WERI-Rb-1 (cell line): ENCODE data around the gene FBN3.
A peak's percentile ranks its signal among the peaks of the same experiment; 100 is the strongest.

Source experiments
- DNase-seq: peaks from one replicate; pipeline ENCODE4 v3.0.0-alpha.2; 2020
- H3K27ac ChIP-seq: fragments of 250-450 bp; sonication (Bioruptor Pico); 2 replicates; pipeline ENCODE4 v1.5.1; 2020; ENCODE audit warnings: mild to moderate bottlenecking, moderate library complexity
- H3K27me3 ChIP-seq: fragments of 250-450 bp; sonication (Bioruptor Pico); 2 replicates; pipeline ENCODE4 v1.5.1; 2021; ENCODE audit warnings: mild to moderate bottlenecking, low read depth, moderate library complexity; ENCODE audit not compliant: insufficient read depth, severe bottlenecking
- H3K36me3 ChIP-seq: fragments of 250-450 bp; sonication (Bioruptor Pico); 2 replicates; pipeline ENCODE4 v1.5.1; 2020; ENCODE audit warnings: mild to moderate bottlenecking, moderate library complexity
- H3K4me3 ChIP-seq: 2 replicates; pipeline ENCODE4 v1.5.1; 2011; ENCODE audit warnings: low read depth, mild to moderate bottlenecking, control low read depth, low read length
- H3K9me3 ChIP-seq: fragments of 250-450 bp; sonication (Bioruptor Pico); 2 replicates; pipeline ENCODE4 v1.5.1; 2021; ENCODE audit warnings: mild to moderate bottlenecking, moderate library complexity; ENCODE audit not compliant: severe bottlenecking
- TF ChIP-seq, protein P1 (sequence below): IDR thresholded peaks from 2 replicates; pipeline ENCODE4 v1.5.1; 2011; ENCODE audit warnings: low read depth, mild to moderate bottlenecking, control low read depth, inconsistent platforms, low read length

FBN3 gene

DNA sequence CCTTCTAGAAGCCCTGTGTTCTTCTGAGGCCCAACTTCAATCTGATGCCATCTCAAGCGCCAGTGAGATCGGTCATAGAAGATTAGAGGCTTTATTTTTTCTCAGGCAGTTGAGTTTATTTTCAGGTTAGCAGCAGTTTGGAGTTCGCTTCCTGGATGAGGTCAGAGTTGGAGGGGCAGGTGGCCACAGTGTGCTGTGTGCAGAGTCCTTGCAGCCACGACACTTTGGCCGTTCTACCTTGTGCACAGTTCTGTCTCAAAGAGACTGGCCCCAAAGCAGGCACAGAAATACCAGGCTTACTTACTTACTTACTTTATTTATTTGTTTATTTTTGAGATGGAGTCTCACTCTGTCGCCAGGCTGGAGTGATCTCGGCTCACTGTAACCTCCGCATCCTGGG, 128.0 kb downstream of the FBN3 start:
- H3K9me3 ChIP-seq = no peaks in the 10 kb centered on the region
- no peak overlapping the region for H3K27ac ChIP-seq
- no peaks in the 10 kb centered on the region for H3K36me3 ChIP-seq
- TF ChIP-seq, protein P1, sequence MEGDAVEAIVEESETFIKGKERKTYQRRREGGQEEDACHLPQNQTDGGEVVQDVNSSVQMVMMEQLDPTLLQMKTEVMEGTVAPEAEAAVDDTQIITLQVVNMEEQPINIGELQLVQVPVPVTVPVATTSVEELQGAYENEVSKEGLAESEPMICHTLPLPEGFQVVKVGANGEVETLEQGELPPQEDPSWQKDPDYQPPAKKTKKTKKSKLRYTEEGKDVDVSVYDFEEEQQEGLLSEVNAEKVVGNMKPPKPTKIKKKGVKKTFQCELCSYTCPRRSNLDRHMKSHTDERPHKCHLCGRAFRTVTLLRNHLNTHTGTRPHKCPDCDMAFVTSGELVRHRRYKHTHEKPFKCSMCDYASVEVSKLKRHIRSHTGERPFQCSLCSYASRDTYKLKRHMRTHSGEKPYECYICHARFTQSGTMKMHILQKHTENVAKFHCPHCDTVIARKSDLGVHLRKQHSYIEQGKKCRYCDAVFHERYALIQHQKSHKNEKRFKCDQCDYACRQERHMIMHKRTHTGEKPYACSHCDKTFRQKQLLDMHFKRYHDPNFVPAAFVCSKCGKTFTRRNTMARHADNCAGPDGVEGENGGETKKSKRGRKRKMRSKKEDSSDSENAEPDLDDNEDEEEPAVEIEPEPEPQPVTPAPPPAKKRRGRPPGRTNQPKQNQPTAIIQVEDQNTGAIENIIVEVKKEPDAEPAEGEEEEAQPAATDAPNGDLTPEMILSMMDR = no peak
- H3K27me3 ChIP-seq = no peaks in the 10 kb centered on the region
- DNase-seq = no peak
- H3K4me3 ChIP-seq = no peak overlapping the region

DNA sequence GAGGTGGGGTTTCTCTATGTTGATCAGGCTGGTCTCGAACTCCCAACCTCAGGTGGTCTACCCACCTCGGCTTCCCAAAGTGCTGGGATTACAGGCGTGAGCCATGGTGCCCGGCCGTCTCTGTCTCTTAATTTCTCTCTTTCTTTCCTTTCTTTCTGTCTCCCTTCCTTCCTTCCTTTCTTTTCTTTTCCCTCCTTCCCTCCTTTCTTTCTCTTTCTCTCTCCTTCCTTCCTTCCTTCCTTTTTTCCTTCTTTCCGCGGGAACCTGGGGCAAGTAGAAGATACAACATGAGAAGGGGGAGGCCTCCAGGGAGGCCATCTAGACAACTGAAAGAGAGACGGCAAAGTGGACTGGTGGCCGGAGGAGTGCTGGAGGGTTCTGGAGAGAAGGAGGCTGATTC, 128.7 kb downstream of the FBN3 start:
- DNase-seq = no peak
- Histone ChIP-seq H3K27me3 (no peaks in the 10 kb centered on the region), H3K9me3 (no peaks in the 10 kb centered on the region), H3K36me3 (no peaks in the 10 kb centered on the region), H3K4me3 (no peak overlapping the region), H3K27ac (no peak overlapping the region)
- TF ChIP-seq, protein P1 = no peak

DNA sequence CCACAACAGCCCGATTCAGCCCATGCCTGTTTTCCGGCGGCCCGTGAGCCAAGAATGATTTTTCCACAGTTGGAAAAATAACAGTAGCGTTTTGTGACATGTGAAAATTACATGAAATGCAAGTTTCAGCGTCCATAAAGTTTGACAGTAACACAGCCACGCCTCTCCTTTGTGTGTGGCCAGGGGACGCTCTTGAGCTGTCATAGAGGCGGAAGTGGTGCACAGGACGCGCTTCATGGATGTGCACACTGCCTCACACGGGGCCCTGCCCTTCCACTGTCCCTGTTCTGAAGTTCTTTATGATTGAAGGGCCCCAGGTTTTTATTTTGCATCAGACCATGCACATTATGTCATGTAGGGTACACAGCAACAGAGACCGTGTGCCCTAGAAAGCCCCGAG, 131.6 kb downstream of the FBN3 start:
- no peaks in the 10 kb centered on the region for H3K27me3 ChIP-seq
- DNase-seq = peak; percentile 50
- TF ChIP-seq, protein P1 = peak; percentile 83

More for the DNA sequence above, 131.6 kb downstream of the FBN3 start:
- Histone ChIP-seq H3K9me3 (no peaks in the 10 kb centered on the region), H3K36me3 (no peaks in the 10 kb centered on the region; the same call in 1 of the 2 replicates), H3K4me3 (no peak overlapping the region), H3K27ac (no peak overlapping the region)
